GM23248 (cell line): Measurements from ENCODE around the gene KLHL41.
"Not testable (repeated sequence)": the region's sequence is repeated elsewhere in the genome, so short reads cannot be mapped to it uniquely, and the experiment has no call there.

Experiments used
- EZH2 ChIP-seq: fragments of 200-600 bp; sonication (generic); IDR thresholded peaks from 2 replicates; pipeline ENCODE4 v1.6.1; 2018; ENCODE audit warnings: antibody characterized with exemption, mild to moderate bottlenecking; ENCODE audit not compliant: insufficient read depth, poor library complexity, severe bottlenecking
- EZH2phosphoT487 ChIP-seq: fragments of 200-600 bp; sonication (generic); IDR thresholded peaks from 2 replicates; pipeline ENCODE4 v1.6.1; 2018; ENCODE audit warnings: antibody characterized with exemption, moderate library complexity, mild to moderate bottlenecking, low read depth; ENCODE audit not compliant: insufficient read depth

DNA sequence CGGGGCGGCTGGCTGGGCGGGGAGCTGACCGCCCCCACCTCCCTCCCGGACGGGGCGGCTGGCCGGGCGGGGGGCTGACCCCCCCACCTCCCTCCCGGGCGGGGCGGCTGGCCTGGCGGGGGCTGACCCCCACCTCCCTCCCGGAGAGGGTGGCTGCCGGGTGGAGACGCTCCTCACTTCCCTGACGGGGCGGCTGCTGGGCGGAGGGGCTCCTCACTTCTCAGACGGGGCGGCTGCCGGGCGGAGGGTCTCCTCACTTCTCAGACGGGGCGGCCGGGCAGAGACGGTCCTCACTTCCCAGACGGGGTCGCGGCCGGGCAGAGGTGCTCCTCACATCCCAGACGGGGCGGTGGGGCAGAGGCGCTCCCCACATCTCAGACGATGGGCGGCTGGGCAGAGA, 65.8 kb downstream of the KLHL41 start:
- not testable (repeated sequence) for TF ChIP-seq EZH2, EZH2phosphoT487
